ENCODE results near the gene RPS18. TPM values are rescaled to one million over a fixed set of nuclear protein-coding genes. Genes with fewer than 3 reads are reported as not detected.

Gene RPS18
- total RNA-seq, 3 donors from 2014 or later (not counting 1 experiment from before 2014, with no cell fraction given) = 1,182 to 1,707 (median 1,500) TPM

DNA sequence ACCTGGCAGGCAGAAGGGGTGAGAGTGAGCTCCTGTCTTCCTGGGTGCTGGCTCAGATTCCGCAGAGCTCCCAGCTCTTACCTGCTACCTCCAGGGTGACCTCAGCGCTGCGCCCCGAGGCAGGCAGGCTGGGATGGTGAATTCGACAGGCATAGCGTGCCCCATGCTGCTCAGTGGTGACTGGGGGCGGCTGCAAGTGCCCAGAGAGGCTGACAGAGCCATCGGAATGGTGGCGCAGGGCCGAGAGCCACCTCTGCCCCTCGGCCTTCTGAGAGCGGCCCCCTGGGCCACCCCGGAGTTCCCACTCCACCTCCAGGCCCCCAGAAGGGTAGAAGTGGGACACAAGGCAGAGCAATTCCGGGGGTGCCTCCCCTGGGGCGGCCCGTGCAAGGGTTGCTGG is 32.3 kb downstream of the RPS18 start:
- WGBS (ENCODE audit: insufficient coverage) = 97% methylated on average over 15 of the region's 16 CpGs
- Histone ChIP-seq H3K4me3 (ENCODE audit: low read length) (no peak overlapping the region), H3K9me3 (ENCODE audit: control insufficient read depth, insufficient read depth, low read length) (no peaks in the 10 kb centered on the region), H3K27me3 (ENCODE audit: control insufficient read depth, insufficient read depth, low read length) (no peaks in the 10 kb centered on the region), H3K36me3 (ENCODE audit: control insufficient read depth, insufficient read depth, low read length) (peaks cover 50% of the 10 kb centered on the region), H3K27ac (ENCODE audit: low read length) (no peak overlapping the region), H3K4me1 (ENCODE audit: control insufficient read depth, insufficient read depth, low read length) (peaks cover 26% of the 10 kb centered on the region)
- H3K4me1 Mint-ChIP-seq = peaks cover 36 to 63% of the 10 kb centered on the region in 2 donors
- intact Hi-C loops (cut with micrococcal nuclease) = no loop called here
- DNase-seq (no peak), ATAC-seq (no peak)
- no peaks in the 10 kb centered on the region for H3K9me3 Mint-ChIP-seq
- no peak overlapping the region for H3K4me3 Mint-ChIP-seq
- no peaks in the 10 kb centered on the region for H3K36me3 Mint-ChIP-seq
- H3K27ac Mint-ChIP-seq = peak overlapping the region in 1 of 2 donors; percentile 65
- H3K27me3 Mint-ChIP-seq (ENCODE audit: low read depth in 2 of 2) = no peaks in the 10 kb centered on the region
- TF ChIP-seq, protein P1, sequence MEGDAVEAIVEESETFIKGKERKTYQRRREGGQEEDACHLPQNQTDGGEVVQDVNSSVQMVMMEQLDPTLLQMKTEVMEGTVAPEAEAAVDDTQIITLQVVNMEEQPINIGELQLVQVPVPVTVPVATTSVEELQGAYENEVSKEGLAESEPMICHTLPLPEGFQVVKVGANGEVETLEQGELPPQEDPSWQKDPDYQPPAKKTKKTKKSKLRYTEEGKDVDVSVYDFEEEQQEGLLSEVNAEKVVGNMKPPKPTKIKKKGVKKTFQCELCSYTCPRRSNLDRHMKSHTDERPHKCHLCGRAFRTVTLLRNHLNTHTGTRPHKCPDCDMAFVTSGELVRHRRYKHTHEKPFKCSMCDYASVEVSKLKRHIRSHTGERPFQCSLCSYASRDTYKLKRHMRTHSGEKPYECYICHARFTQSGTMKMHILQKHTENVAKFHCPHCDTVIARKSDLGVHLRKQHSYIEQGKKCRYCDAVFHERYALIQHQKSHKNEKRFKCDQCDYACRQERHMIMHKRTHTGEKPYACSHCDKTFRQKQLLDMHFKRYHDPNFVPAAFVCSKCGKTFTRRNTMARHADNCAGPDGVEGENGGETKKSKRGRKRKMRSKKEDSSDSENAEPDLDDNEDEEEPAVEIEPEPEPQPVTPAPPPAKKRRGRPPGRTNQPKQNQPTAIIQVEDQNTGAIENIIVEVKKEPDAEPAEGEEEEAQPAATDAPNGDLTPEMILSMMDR (IDR thresholded peaks at IDR 0.05) = no peak

DNA sequence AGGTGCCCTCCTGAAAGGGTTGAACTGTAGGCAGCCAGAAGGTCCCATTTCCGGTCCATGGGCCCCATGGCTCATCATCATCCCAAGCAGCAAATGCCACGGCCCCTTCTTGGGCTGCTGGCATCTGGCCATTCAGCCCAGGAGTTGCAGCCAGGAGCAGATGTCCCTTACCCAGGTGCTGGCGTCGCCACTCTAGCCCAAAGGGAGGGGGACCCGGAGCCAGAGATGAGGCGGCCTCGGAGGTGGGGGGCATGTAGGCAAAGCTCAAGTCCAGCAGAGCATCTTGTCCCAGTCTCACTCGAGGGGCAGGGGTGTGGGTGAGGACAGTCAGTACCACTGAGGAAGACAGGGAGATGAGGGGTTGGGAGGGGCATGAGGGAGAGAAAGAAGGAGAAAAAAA is 33.2 kb downstream of the RPS18 start:
- H3K4me3 Mint-ChIP-seq = no peak overlapping the region
- Histone ChIP-seq H3K9me3 (ENCODE audit: control insufficient read depth, insufficient read depth, low read length) (no peaks in the 10 kb centered on the region), H3K4me1 (ENCODE audit: control insufficient read depth, insufficient read depth, low read length) (peaks cover 20% of the 10 kb centered on the region), H3K27me3 (ENCODE audit: control insufficient read depth, insufficient read depth, low read length) (no peaks in the 10 kb centered on the region), H3K27ac (ENCODE audit: low read length) (no peak overlapping the region), H3K4me3 (ENCODE audit: low read length) (no peak overlapping the region), H3K36me3 (ENCODE audit: control insufficient read depth, insufficient read depth, low read length) (peaks cover 50% of the 10 kb centered on the region)
- TF ChIP-seq, protein P1 (IDR thresholded peaks at IDR 0.05) = no peak
- H3K4me1 Mint-ChIP-seq = peaks cover 27 to 54% of the 10 kb centered on the region in 2 donors
- no peaks in the 10 kb centered on the region for H3K27me3 Mint-ChIP-seq (ENCODE audit: low read depth in 2 of 2)
- H3K27ac Mint-ChIP-seq = peak overlapping the region; percentile 9 to 45
- no peaks in the 10 kb centered on the region for H3K36me3 Mint-ChIP-seq
- intact Hi-C loops (cut with micrococcal nuclease) = no loop called here
- WGBS (ENCODE audit: insufficient coverage) = 95% methylated on average over 8 of the region's 8 CpGs
- DNase-seq = no peak
- H3K9me3 Mint-ChIP-seq = no peaks in the 10 kb centered on the region
- ATAC-seq = no peak

DNA sequence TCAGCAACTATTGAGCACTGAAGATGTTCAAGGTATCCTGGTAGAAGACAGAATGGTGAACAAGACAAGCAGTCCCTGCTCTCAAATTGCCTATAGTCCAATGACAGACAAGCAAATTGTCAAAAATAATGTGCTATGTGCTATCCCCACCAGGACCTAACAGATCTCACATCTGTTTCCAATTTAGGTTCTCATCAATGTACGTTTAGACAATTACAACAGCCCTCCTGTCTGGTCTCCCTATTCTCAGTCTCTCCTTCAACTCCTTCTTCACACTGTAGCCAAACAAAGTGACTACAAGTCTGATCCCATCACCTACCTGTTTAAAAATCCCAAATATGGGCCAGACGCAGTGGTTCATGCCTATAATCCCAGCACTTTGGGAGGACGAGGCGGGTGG is 34.5 kb downstream of the RPS18 start:
- intact Hi-C loops (cut with micrococcal nuclease) = no loop called here
- H3K27me3 ChIP-seq (ENCODE audit: control insufficient read depth, insufficient read depth, low read length) = no peaks in the 10 kb centered on the region
- ATAC-seq = no peak
- TF ChIP-seq, protein P1 (IDR thresholded peaks at IDR 0.05) = no peak
- Mint-ChIP-seq H3K4me3 (no peak overlapping the region), H3K4me1 (peaks cover 27 to 50% of the 10 kb centered on the region in 2 donors), H3K36me3 (no peaks in the 10 kb centered on the region), H3K9me3 (no peaks in the 10 kb centered on the region), H3K27me3 (ENCODE audit: low read depth in 2 of 2) (no peaks in the 10 kb centered on the region), H3K27ac (no peak overlapping the region)
- no peak overlapping the region for H3K27ac ChIP-seq (ENCODE audit: low read length)
- no peak for DNase-seq
- 94% methylated on average over 4 of the region's 4 CpGs for WGBS (ENCODE audit: insufficient coverage)
- H3K4me3 ChIP-seq (ENCODE audit: low read length) = no peak overlapping the region
- peaks cover 19% of the 10 kb centered on the region for H3K4me1 ChIP-seq (ENCODE audit: control insufficient read depth, insufficient read depth, low read length)
- H3K36me3 ChIP-seq (ENCODE audit: control insufficient read depth, insufficient read depth, low read length) = peaks cover 53% of the 10 kb centered on the region
- H3K9me3 ChIP-seq (ENCODE audit: control insufficient read depth, insufficient read depth, low read length) = no peaks in the 10 kb centered on the region

All from natural killer cell (primary cell).